Activated naive CD4-positive, alpha-beta T cell treated with Interleukin-2 at 50 U/mL for 16 hours (primary cell): Measurements from ENCODE around the gene GARIN5B.
A peak's percentile ranks its signal among the peaks of the same experiment; 100 is the strongest.
"Not testable (repeated sequence)": the region's sequence is repeated elsewhere in the genome, so short reads cannot be mapped to it uniquely, and the experiment has no call there.

ENCODE experiments used
- DNase-seq: peaks from one replicate; pipeline ENCODE4 v3.0.0-alpha.2; 2020

The GARIN5B gene

DNA sequence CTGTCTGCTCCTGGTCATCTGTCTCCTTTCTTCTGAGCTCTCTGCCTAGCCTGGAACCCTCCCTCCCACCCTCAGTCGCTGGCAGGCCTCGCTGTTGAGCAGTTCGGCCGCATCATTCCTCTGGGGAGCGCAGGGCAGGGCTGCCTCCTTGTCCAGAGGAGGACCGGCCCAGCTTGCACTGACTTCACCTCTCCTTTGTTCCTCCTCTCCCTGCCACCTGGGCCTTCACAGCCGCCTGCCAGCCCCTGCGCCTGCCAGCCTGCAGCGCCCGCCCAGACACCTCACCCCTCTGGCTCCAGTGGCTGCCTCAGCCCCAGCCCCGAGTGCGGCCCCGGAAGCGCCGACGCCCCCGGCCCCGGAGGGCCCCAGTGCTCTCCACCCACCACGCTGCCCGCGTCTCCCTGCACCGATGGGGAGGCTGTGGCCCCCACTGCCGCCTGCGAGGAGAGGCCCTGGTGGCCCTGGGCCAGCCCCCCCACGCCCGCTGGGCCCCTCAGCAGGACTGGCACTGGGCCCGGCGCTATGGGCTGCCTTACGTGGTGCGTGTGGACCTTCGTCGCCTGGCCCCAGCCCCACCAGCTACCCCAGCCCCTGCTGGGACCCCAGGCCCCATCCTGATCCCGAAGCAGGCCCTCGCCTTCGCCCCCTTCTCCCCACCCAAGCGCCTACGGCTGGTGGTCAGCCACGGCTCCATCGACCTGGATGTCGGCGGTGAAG lies 16.2 kb downstream of the GARIN5B start:
- DNase-seq, result no peak

DNA sequence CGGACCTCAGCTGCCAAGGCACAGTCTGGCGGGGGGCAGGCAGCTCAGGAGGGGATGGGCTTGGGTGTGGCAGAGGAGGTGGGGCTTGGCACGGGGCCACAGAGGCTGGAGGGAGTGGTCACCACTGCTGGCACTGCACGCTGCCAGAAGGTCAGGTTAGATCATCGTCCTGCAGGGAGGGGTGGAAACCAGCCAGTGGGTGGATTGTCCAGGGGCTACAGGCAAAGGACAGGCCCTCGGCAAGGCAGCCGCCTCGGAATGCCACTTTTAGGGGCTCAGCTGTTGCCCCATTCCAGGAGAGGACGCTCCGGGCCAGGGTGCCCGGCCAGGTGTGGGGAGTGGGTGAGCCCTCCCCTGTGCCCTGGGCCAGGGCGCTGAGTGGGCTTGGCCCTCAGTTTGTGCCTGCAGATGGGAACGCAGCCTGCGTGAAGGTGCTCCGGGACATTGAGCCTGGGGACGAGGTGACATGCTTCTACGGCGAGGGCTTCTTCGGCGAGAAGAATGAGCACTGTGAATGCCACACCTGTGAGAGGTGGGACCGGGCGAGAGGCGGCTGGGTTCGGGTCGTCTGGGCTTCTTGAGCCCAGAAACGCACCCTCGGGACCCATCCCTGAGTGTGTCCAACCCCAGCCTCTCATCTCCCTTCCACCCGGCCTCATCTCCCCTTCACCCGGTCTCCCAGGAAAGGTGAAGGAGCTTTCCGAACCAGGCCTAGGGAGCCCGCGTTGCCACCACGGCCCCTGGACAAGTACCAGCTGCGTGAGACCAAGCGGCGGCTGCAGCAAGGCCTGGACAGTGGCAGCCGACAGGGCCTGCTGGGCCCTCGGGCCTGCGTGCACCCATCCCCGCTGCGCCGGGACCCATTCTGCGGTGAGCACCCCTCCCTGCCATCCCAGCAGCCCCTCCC lies 17.0 kb downstream of the GARIN5B start:
- no peak for DNase-seq

DNA sequence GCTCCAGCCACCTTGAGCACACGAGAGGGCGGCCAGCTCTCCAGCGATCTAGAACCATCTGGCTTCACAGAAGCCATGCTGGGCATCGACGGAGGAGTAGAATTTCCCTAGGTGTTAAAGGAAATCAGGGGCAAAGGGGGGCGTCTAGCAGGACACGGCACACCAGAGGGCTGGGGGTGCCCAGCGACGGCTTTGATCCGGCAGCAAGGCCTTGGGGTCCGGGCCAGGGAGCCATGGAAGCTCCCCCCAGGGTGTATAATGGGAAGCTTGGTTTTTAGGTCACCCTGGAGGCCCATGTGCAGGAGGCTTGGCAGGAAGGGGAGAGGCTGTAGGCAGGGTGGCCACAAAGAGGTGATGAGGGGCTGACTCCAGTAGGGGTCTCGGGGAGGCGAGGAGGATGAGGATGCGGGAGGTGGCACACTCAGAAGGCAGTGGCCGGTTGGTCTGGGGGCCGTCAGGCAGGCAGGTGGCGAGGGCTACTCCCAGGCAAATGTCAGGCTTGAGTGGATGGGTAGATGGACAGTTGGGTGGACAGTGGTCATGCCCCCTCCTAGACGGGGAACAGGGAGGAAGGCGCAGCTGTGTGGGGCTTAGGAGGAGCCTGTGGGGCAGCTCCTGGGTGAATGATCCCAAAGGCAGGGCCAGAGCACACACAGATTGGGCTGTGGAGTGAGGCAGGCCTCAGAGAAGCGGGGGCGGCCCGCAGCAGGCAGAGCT lies 17.8 kb downstream of the GARIN5B start:
- no peak for DNase-seq

DNA sequence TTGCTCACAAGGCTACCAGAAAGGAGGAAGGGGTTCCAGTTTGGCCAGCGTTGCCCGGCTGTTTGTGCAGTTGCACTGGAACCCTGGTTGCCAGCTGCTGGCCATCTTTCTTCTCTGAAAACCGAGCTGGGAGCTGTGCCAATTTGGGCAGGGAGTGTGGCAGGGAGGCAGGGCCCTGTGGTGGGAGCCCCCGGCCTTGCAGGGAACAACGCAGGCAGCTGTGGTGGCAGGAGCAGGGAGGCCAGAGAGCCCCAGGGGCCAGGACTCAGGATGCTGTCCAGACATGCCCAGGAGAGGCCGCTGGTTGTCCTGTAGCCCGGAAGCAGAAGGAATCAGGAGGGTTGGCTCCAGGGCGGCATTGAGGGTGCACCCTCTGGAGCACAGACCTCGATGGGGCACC lies 18.6 kb downstream of the GARIN5B start:
- DNase-seq, result no peak

DNA sequence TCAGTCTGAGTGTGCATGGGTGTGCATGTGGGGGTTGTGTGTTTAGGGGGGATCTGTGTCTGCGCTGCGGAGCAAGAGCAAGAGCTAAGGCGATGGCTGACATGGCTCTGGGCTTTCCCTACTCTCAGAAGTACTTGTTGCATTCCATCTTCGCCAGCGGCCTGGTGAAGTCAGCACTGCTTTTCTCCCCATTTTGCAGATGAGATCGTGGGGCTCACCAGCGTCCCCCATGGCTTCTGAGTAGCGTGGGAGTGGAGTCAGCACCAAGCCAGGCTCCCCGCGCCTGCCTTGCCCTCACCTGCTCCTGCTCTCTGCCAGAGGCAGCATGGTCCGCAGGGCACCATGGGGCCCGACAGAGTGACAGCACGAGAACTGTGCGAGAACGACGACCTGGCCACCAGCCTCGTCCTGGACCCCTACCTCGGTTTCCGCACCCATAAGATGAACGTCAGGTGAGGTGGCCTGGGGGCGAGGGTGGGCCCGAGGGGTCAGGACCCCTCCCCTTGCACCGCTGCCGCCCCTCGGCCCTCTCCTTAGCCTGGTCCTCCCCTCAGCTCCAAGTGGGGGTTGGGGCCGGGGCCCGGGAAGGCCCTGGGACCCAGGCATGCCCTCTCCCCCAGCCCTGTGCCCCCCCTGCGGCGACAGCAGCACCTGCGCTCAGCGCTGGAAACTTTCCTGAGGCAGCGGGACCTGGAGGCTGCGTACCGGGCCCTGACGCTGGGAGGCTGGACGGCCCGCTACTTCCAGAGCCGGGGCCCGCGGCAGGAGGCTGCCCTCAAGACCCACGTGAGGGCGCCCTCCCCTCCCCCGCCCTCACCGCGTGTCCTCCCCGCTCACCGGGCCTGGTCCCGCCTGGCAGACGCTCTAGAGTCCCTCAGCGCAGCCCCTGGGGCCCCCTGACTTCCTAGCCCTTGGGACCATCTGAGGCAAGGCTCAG lies 21.2 kb downstream of the GARIN5B start:
- no peak for DNase-seq

DNA sequence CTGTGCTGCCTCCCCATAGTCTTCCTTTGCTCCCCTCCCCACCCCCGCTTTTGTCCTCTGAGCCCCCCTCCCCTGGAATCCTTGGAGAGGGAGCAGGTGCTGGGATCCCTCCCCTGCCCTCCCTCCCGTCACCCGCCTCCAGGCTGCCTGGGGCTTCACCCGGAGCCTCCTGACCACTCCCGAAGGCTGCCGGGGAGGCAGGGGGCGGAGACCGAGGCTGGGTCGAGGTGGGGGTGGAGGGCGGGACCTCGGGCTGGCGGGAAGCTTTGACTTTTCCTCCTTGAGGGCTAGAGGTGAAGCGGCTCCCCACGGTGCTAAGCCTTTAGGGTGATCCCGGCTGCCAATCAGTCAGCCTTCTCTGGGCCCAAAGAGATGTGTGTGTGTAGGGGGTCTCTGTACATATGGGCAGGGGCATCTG lies 21.9 kb downstream of the GARIN5B start:
- DNase-seq, result peak; percentile 66

DNA sequence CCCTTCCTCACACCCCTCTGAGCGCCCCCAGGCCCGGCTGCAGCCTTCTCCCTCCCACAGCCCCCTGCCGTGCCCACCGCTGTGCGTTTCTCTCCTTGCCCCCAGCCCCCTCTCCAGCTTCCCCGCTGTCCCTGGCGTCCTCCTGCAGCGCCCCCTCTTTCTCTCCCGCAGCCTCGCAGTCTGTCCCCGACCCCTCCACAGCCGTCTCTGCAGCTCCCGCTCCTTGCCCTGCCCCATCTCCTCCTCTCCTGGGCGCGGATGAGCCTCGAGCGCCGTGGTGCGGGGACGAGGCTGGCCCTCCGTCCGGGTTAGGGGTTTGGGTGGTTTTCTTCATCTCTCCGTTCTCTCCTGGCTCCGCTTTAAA lies 22.3 kb downstream of the GARIN5B start:
- DNase-seq, result no peak

DNA sequence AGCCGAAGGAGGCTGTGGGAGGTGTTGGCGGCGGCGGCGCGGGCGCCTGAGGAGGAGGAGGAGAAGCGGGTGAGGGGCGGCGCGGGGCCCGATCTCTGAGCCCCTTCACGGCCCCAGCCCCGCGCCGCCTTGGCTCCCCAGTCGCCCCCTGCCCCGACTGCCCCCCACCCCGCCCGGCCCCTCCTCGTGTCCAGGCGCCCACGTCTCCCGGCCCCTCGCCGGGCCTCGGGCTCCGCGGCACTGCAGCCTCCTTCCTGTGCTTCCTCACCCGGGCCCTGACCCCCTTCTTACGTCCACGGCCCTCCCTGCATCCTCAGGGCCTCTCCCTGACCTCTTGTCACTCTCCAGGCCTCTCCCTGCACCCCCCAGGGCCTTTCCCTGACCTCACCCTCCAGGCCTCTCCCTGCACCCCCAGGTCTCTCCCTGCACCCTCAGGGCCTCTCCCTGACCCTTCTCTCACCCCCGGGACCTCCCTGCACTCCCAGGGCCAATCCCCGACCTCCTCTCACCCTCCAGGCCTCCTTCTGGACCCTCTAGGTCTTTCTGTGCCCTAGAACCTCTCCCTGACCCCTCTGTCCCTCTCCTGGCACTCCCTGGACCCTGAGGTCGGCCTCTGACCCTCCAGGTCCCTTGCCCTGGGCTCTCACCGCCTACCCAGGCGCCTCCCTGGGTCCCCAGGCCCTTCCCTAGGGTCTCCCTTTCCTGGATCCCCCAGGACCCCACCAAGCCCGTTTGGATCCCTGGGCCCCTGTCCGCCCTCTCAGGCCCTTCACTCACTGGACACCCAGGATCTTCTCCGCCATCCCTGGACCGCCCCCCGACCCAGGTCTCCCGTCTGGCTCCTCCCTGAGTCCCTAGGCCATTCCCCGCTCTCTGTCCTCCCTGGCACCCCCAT lies 22.9 kb downstream of the GARIN5B start:
- DNase-seq, result no peak

DNA sequence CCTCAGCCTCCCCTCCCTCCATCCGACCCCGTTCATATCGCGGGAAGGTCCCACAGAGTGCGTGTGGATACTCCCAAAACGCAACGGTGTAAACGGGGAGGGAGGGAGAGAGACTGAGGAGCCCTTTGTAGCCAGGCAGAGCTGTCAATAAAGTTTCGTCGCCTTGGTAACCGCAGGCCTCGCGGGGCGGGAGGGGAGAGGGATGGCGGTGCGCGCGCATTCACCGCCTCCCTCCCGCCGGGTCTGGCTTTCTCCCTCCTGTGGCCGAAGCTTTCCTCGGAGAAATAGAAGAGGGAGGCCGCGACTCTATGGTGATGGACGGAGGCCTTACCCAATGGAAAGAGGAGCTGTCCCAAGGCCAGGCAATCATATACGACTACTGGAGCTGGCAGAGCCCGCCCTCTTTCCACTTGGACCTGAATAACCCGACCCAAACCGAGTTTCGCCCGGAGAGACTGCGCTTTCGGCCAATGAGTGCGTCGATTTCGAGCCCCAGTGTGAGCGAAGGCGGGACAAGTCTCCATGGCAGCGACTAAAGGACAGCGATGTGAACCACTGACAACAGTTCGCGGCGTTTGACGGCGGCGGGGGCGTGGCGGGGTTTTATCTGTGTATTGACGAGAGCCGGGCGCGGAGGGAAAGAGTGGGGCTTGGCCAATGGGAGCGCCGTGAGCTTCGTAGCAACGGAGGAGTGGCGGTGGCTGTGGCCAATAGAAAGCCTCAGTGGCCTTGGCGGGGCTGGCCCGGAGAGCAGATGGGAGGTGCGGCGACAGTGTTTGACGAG lies 23.8 kb downstream of the GARIN5B start, which contains the start of gene KMT5C:
TSS of gene KMT5C (plus strand) at position 772 of the 784 bp plus-strand sequence. CDS start 2,061 bp downstream, outside the sequence.
- peak; percentile 100 for DNase-seq

DNA sequence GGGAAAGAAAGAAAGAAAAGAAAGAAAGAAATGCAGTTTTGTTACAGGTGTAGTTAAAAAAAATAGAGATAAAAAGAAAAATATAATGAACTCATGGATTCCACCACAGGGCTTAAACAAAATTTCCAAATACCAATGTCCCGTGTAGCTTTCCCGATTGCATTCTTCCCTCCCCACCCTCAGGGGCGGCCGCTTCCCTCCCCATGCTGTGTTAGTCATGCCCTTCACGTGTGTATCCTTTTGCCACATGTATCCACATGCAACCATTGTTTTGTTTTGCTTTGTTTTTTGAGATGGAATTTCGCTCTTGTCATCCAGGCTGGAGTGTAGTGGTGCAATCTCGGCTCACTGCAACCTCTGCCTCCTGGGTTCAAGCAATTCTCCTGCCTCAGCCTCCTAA lies 27.0 kb downstream of the GARIN5B start:
- no peak for DNase-seq

DNA sequence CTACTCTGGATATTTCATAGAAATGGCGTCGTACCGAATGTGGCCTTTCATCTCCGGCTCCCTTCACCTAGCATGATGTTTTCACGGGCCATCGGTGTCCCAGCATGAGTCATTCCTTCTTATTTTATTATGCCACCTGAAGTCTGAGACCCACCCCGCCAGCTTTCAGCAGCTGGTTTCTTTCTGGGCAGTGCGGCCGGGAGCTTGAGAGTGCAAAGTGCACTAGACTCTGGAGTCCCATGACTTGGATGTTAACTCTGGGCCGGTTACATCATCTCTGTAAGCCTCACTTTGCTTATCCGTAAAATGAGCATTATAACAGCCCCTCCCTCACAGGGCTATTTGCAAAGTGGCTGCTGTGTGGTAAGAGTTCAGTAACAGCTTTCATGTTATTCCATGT lies 29.2 kb downstream of the GARIN5B start:
- no peak for DNase-seq

DNA sequence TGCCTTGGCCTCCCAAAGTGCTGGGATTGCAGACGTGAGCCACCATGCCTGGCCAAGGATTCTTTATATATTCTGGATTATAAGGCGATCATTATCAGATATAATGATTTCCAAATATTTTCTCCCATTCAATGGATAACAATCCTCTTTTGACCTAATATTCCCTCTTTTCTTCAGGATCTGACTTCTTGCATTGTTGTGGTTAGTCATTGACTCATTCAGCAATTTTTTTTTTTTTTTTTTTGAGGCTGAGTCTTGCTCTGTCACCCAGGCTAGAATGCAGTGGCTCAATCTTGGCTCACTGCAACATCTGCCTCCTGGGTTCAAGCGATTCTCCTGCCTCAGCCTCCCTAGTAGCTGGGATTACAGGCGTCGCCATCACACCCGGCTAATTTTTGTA lies 33.3 kb downstream of the GARIN5B start:
- DNase-seq, result not testable (repeated sequence)

DNA sequence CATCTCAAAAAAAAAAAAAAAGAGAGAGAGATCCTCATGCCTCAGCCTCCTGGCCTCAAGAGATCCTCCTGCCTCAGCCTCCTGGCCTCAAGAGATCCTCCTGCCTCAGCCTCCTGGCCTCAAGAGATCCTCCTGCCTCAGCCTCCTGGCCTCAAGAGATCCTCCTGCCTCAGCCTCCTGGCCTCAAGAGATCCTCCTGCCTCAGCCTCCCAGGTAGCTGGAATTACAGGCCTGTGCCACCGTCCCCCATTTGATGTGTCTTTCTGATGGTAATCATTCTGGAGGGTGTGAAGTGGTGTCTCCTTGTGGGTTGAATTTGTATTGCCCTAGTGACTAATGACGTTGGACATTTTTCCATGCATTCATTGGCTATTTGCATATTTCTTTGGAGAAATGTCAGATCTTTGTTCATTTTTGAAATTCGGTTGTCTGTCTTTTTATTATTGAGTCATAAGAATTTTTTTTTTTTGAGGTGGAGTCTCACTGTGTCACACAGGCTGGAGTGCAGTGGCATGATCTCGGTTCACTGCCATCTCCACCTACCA lies 34.2 kb downstream of the GARIN5B start:
- not testable (repeated sequence) for DNase-seq

DNA sequence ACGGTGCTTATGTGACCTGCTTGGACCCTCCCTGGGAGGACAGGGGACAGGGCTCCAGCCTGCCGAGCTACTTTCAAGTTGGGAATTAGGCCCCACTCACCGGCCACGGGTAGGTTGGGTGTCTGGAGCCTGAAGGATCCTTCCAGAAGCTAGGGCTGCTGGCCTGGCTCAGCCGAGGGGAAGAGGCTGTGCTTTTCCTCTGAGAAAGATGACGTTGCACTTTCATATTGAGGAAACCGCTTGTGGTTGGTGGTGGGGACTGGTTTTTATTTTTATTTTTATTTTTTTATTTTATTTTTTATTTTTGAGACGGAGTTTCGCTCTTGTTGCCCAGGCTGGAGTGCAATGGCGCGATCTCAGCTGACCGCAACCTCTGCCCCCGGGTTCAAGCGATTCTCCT lies 37.9 kb downstream of the GARIN5B start, which contains the start of gene TMEM150B:
TSS of gene TMEM150B (minus strand) at position 170 of the 400 bp plus-strand sequence. CDS start 4,305 bp downstream, outside the sequence.
- DNase-seq, result no peak

DNA sequence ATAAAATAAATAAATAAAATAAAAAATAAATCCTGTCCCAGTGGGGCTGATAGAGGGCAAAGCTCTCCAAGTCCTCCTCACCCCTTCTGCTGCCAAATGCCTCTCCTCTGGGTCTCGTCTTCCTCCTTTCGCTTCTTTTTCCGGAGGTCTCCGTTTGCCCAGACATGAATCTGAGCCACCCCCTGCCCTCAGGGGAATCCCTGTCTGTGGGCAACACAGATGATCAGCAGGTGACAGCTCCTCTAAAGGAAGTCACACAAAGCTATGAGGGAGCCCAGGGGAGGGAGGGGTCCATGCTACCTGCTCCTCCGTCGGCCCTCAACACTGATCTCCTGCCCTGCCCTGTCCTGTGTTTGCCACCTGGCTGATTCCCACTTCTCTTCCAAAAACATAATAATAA lies 38.4 kb downstream of the GARIN5B start:
- DNase-seq, result no peak

DNA sequence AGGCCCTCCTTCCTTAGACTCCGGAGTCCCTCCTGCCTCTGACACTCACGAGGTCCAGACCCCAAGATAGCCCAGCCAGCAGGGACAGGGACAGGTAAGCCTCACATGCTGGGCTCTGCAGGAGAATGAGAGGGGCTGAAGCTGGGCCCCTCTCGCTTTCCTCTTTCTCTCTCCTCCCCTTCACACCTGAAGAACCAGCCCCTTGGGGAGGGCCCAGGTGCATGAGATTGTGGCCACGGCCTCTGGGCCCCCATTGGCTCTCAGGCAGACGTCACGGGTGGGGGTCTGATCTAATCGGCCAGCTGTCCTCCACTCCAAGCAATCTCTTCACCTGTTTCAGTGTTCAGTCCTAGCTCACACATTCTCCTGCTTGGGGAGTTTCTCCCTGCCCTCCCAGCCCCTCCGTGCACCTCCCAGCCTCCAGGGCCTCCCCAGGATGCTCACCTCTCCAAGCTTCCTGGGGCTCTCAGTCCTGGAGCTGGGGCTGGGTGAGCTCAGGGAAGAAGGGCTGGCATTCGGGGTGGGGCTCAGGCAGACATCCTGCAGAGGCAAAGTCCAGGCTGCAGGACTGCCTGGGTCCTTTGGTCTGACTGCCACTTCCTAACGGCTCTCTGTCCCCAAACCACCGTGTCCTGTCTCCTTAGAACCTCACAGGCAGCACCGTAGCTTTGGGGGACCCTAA lies 40.7 kb downstream of the GARIN5B start:
- DNase-seq, result no peak

DNA sequence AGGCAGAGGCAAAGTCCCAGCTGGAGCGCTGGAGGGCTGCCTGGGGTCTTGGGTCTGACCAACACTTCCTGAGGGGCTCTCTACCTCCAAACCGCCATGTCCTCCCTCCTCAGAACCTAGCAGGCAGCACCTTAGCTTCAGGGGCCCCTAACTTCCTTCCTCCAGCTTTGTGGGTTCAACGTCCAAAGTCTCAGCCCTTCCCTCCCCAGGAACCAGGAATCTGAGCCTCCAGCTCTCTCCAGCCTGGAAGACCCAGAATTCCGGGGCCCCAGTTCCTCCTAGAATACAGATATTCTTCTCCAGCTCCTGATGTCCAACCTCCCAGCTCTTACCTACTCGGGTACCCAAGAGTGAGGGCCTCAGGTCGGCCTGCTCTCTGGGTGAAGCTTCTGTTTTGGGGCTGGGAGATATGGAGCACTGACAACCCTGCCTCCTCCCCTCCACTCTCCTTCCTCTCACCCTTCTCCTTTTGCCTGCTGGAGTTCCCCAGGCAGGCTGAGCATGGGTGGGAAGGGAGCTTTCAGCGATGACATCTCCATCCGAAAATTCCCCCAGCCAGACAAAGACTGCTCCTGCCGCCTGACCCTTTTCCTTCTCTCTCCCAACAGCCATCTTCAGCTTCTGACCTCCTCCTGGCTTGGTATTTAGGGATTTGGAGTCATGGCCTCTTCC lies 41.5 kb downstream of the GARIN5B start:
- DNase-seq, result no peak

DNA sequence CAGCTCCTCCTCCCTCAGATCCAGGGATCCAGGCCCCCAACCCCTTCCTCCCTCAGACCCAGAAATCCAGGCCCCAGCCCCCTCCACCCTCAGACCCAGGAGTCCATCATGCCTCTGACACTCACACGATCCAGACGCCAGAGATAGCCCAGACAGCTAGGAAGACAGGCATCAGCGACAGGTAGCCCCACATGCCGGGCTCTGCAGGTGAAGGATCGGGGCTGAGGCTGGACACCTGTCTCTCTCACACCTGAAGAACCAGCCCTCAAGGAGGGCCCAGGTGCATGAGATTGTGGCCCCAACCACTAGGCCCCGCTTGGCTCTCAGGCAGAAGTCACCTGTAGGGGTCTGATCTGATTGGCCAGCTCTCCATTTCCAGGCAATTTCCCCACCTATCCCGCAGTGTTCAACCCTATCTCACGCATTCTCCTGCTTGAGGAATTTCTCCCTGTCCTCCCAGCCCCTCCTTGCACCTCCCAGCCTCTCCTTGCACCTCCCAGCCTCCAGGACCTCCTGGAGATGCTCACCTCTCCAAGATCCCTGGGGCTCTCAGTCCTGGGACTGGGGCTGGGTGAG lies 42.1 kb downstream of the GARIN5B start:
- DNase-seq, result no peak
